Measurements from ENCODE around the gene ATAD3B. TPM values are rescaled to one million over a fixed set of nuclear protein-coding genes. Genes with fewer than 3 reads are reported as not detected.
"Not testable (repeated sequence)": the region's sequence is repeated elsewhere in the genome, so short reads cannot be mapped to it uniquely, and the experiment has no call there.

ATAD3B gene
- polyA plus RNA-seq, 2 of the 4 experiments (the other 2 are of a cell fraction): 0.21 to 0.99 TPM

DNA sequence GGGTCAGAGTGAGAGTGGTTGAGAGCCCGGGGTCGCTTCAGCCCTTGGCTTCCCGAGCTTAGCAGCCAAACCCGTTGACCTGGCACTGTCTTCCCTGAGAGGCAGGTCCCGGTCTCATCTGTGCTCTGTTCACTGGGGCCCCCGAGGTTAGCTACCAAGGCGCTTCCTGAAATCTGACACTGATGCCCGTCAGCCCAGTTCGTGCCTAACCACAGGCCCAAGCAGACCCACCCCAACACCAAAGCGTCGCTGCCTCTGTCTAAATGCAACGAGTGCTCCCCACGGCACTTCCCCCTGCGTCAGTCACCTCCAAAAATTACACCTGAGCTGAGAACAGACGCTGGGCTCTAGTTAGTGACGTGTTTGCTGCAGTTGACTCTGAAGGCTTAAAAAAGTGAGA lies 42.8 kb downstream of the ATAD3B start:
- H3K4me2 ChIP-seq; H3K4me3 ChIP-seq; H3K4me1 ChIP-seq; FAIRE-seq; DNase-seq (ENCODE audit: low read depth in 1 of 2, low spot score in 1 of 2); ATAC-seq; H3K9me3 ChIP-seq; POLR2A ChIA-PET; H3K27ac ChIP-seq: not testable (repeated sequence)
- CTCF ChIA-PET: interaction anchor here (1.3 kb wide), 1 partner anchor 73 kb away, joined by 6 read pairs; no protein-coding TSS in a partner anchor
- 94% methylated on average over 7 of the region's 16 CpGs for WGBS (ENCODE audit: missing lambda C conversion rate)

DNA sequence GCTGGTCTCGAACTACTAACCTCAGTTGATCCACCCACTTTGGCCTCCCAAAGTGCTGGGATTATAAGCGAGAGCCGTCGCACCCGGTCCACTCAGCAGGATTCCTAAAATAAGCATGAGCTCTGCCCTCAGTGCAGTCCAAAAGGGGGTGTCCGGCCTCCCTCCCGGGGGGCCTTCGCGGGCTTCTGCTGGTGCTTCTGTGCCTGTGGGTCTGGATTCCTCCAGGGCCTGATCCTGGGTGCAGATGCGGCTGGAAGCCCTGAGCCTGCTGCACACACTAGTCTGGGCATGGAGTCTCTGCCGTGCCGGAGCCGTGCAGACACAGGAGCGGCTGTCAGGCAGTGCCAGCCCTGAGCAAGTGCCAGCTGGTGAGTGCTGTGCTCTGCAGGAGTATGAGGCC lies 45.4 kb downstream of the ATAD3B start:
- POLR2A ChIA-PET; H3K27ac ChIP-seq; H3K9me3 ChIP-seq; ATAC-seq; DNase-seq (ENCODE audit: low read depth in 1 of 2, low spot score in 1 of 2); H3K4me1 ChIP-seq; H3K4me3 ChIP-seq; FAIRE-seq; H3K4me2 ChIP-seq: not testable (repeated sequence)
- 95% methylated on average over 5 of the region's 14 CpGs for WGBS (ENCODE audit: missing lambda C conversion rate)
- CTCF ChIA-PET: interaction anchor here (1.2 kb wide), 1 partner anchor 9 kb away, joined by 3 read pairs; no protein-coding TSS in a partner anchor

DNA sequence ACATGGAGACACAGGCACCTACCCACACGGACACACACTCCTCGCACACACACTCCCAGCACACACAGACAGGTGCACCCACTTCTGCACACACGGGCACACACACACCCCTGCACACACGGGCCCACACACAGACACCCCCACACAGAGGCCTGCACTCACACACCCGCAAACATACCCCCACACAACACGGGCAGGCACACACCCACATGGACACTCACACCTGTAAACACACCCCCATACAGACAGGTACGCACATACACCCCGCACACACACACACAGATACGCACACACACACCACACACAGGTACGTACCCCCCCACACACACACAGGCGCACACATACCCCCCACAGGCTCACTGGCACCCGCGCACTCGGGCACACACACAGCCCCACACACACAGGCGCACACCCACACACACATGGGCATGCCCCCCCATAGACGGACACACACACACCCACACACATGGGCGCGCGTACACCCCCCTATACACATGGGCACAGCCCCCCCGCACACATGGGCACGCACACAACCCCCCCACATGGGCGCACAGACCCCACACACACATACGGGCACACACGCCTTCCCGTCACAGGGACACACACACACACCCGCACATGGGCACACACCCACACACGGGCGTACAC lies 46.5 kb downstream of the ATAD3B start:
- TF ChIP-seq, protein P1, sequence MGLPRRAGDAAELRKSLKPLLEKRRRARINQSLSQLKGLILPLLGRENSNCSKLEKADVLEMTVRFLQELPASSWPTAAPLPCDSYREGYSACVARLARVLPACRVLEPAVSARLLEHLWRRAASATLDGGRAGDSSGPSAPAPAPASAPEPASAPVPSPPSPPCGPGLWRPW (IDR thresholded peaks at IDR 0.05): no peak
- no peak for TF ChIP-seq HDAC2 (IDR thresholded peaks at IDR 0.05)
- TF ChIP-seq, protein P2, sequence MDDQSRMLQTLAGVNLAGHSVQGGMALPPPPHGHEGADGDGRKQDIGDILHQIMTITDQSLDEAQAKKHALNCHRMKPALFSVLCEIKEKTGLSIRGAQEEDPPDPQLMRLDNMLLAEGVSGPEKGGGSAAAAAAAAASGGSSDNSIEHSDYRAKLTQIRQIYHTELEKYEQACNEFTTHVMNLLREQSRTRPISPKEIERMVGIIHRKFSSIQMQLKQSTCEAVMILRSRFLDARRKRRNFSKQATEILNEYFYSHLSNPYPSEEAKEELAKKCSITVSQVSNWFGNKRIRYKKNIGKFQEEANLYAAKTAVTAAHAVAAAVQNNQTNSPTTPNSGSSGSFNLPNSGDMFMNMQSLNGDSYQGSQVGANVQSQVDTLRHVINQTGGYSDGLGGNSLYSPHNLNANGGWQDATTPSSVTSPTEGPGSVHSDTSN (IDR thresholded peaks at IDR 0.05): no peak
- WGBS (ENCODE audit: missing lambda C conversion rate): 89% methylated on average over 10 of the region's 28 CpGs
- no peak for FAIRE-seq
- Histone ChIP-seq H3K4me3 (no peak overlapping the region), H3K4me2 (no peak overlapping the region), H3K9me3 (no peaks in the 10 kb centered on the region), H3K27ac (no peak overlapping the region), H3K4me1 (no peaks in the 10 kb centered on the region)
- DNase-seq (ENCODE audit: low read depth in 1 of 2, low spot score in 1 of 2): no peak
- ChIA-PET POLR2A (no interaction called here), CTCF (no interaction called here)
- ATAC-seq: no peak

DNA sequence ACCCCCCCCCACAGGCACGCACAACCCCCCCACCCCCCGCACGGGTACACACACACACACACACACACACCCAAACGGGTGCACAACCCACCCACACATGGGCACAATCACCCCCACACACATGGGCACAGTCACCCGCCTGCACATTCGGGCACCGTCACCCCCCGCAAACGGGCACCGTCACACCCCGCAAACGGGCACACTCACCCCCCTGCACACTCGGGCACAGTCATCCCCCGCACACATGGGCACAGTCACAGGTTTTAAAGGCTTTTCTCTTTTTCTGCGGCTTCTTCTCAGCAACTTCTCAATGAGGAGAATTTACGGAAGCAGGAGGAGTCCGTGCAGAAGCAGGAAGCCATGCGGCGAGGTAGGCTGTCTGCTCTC lies 47.0 kb downstream of the ATAD3B start:
- H3K4me2 ChIP-seq; H3K4me3 ChIP-seq; POLR2A ChIA-PET; ATAC-seq; DNase-seq (ENCODE audit: low read depth in 1 of 2, low spot score in 1 of 2); H3K4me1 ChIP-seq; H3K27ac ChIP-seq; H3K9me3 ChIP-seq; FAIRE-seq; CTCF ChIA-PET: not testable (repeated sequence)
- 100% methylated on average over 10 of the region's 19 CpGs for WGBS (ENCODE audit: missing lambda C conversion rate)

DNA sequence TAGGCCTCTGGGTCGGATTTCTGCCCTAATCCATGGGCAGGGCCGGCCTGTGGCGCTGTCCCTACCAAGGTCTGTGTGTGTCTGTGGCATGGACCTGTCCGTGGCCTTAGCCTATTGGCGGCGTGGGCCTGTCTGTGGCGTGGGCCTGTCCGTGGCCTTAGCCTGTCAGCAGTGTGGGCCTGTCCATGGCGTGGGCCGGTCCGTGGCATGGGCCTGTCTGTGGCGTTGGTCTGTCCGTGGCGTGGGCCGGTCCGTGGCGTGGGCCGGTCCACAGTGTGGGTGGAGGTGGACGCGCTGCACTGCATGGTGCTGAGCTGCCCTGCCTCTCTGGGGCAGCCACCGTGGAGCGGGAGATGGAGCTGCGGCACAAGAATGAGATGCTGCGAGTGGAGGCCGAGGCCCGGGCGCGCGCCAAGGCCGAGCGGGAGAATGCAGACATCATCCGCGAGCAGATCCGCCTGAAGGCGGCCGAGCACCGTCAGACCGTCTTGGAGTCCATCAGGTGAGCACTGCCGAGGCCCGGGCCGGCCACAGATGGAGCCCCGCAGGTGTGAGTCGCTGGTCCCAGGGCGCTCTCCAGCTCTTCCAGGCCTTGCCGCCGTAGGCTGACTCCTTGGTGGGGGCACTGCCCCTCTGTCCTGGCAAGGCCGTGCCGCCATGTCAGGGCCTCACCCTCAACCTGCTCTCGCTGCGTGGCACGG lies 48.4 kb downstream of the ATAD3B start:
- DNase-seq (ENCODE audit: low read depth in 1 of 2, low spot score in 1 of 2); FAIRE-seq; POLR2A ChIA-PET; H3K27ac ChIP-seq; CTCF ChIA-PET; H3K4me1 ChIP-seq; H3K9me3 ChIP-seq; ATAC-seq; H3K4me2 ChIP-seq; H3K4me3 ChIP-seq: not testable (repeated sequence)
- 95% methylated on average over 23 of the region's 51 CpGs for WGBS (ENCODE audit: missing lambda C conversion rate)

DNA sequence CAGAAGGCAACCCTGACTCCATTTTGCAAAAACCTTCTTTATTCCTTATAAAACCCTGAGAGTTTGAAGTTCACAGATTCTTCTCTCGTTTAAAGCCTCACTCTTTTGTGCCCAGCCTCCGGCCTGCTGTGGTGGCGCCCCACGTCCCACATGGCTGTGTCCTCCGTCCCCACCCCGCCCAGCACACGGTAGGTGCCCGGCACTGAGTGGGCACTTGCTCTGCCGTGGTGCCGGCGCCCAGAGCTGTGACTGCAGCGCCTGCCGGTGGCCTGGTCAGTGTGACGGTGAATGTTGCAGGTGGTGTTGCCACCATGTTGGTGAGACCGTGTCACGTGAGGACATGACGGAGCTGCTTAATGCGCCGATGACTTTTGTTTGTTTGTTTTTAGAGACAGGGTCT lies 49.8 kb downstream of the ATAD3B start:
- H3K4me1 ChIP-seq: no peaks in the 10 kb centered on the region
- H3K4me2 ChIP-seq: no peak overlapping the region
- CTCF ChIA-PET: no interaction called here
- ATAC-seq (no peak), DNase-seq (ENCODE audit: low read depth in 1 of 2, low spot score in 1 of 2) (no peak), FAIRE-seq (no peak)
- 96% methylated on average over 11 of the region's 19 CpGs for WGBS (ENCODE audit: missing lambda C conversion rate)
- H3K9me3 ChIP-seq: no peaks in the 10 kb centered on the region
- POLR2A ChIA-PET: no interaction called here
- no peak overlapping the region for H3K27ac ChIP-seq
- TF ChIP-seq KDM5A (IDR thresholded peaks at IDR 0.05): no peak
- TF ChIP-seq EP300 (IDR thresholded peaks at IDR 0.05): no peak
- TF ChIP-seq NR3C1 (IDR thresholded peaks at IDR 0.05): no peak
- no peak for TF ChIP-seq FOSL2 (IDR thresholded peaks at IDR 0.05)
- no peak for TF ChIP-seq FOSL2 (CRISPR knock-in tag; IDR thresholded peaks at IDR 0.05)
- no peak for TF ChIP-seq ZFP36 (IDR thresholded peaks at IDR 0.05; ENCODE audit: borderline replicate concordance, partially characterized antibody)
- no peak for TF ChIP-seq ZNF302 (CRISPR knock-in tag; IDR thresholded peaks at IDR 0.05)
- TF ChIP-seq, protein P3, sequence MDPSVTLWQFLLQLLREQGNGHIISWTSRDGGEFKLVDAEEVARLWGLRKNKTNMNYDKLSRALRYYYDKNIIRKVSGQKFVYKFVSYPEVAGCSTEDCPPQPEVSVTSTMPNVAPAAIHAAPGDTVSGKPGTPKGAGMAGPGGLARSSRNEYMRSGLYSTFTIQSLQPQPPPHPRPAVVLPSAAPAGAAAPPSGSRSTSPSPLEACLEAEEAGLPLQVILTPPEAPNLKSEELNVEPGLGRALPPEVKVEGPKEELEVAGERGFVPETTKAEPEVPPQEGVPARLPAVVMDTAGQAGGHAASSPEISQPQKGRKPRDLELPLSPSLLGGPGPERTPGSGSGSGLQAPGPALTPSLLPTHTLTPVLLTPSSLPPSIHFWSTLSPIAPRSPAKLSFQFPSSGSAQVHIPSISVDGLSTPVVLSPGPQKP (IDR thresholded peaks at IDR 0.05; ENCODE audit: low read depth, low read length): no peak
- TF ChIP-seq, protein P4, sequence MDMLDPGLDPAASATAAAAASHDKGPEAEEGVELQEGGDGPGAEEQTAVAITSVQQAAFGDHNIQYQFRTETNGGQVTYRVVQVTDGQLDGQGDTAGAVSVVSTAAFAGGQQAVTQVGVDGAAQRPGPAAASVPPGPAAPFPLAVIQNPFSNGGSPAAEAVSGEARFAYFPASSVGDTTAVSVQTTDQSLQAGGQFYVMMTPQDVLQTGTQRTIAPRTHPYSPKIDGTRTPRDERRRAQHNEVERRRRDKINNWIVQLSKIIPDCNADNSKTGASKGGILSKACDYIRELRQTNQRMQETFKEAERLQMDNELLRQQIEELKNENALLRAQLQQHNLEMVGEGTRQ (IDR thresholded peaks at IDR 0.05): no peak
- TF ChIP-seq POLR2A (IDR thresholded peaks at IDR 0.05; ENCODE audit: low read length): no peak
- no peak for TF ChIP-seq EHMT2 (IDR thresholded peaks at IDR 0.05; ENCODE audit: low read depth)
- TF ChIP-seq ZSCAN20 (CRISPR knock-in tag; IDR thresholded peaks at IDR 0.05): no peak
- no peak for TF ChIP-seq RNF2 (IDR thresholded peaks at IDR 0.05; ENCODE audit: borderline replicate concordance, low read depth)
- H3K4me3 ChIP-seq: no peak overlapping the region

DNA sequence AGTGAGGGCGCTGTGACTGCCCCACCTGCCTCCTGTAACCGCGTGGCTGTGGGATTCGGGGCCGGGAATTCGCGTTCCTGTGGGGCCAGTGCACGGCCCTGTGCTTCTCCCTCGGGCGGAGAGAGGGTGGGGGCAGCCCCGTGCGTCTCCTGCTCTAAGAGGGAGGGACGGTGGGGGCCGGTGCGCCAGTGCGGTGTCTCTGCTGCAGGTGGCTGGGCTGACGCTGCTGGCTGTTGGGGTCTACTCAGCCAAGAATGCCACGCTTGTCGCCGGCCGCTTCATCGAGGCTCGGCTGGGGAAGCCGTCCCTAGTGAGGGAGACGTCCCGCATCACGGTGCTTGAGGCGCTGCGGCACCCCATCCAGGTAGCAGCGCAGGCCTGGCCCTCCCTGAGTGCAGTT lies 51.0 kb downstream of the ATAD3B start:
- FAIRE-seq; H3K4me1 ChIP-seq; DNase-seq (ENCODE audit: low read depth in 1 of 2, low spot score in 1 of 2); H3K4me3 ChIP-seq; ATAC-seq; H3K27ac ChIP-seq; H3K9me3 ChIP-seq; POLR2A ChIA-PET; CTCF ChIA-PET; H3K4me2 ChIP-seq: not testable (repeated sequence)
- 96% methylated on average over 5 of the region's 30 CpGs for WGBS (ENCODE audit: missing lambda C conversion rate)
